HG02938 (cell line): ENCODE results near the gene PHACTR1.
A peak's percentile ranks its signal among the peaks of the same experiment; 100 is the strongest.
"Not testable (repeated sequence)": the region's sequence is repeated elsewhere in the genome, so short reads cannot be mapped to it uniquely, and the experiment has no call there.

Source experiments
- ATAC-seq: cut with Tn5 transposase; IDR thresholded peaks from one replicate; pipeline ENCODE4 v1.9.1; 2021; ENCODE audit warnings: mild to moderate bottlenecking, moderate library complexity; ENCODE audit not compliant: unreplicated experiment

The PHACTR1 gene

GRCh38 chr6:12943549-12943948 lies 227.0 kb downstream of the PHACTR1 start:
- ATAC-seq, result no peak

- no peak for ATAC-seq
Measured at GRCh38 chr6:12944001-12944400, 227.4 kb downstream of the PHACTR1 start.

GRCh38 chr6:12944528-12944927 lies 228.0 kb downstream of the PHACTR1 start:
- not testable (repeated sequence) for ATAC-seq

GRCh38 chr6:12947151-12947871 lies 230.7 kb downstream of the PHACTR1 start:
- no peak for ATAC-seq

- no peak for ATAC-seq
Measured at GRCh38 chr6:12947967-12948366, 231.4 kb downstream of the PHACTR1 start.

GRCh38 chr6:12950976-12951375 lies 234.4 kb downstream of the PHACTR1 start:
- ATAC-seq, result no peak

- no peak for ATAC-seq
Measured at GRCh38 chr6:12951415-12951814, 234.8 kb downstream of the PHACTR1 start.

- ATAC-seq, result no peak
Measured at GRCh38 chr6:12952318-12952717, 235.8 kb downstream of the PHACTR1 start.

GRCh38 chr6:12955956-12956355 lies 239.4 kb downstream of the PHACTR1 start:
- no peak for ATAC-seq

GRCh38 chr6:12956991-12957320 lies 240.4 kb downstream of the PHACTR1 start:
- no peak for ATAC-seq

- ATAC-seq, result peak; percentile 47
Measured at GRCh38 chr6:12957321-12958051, 240.9 kb downstream of the PHACTR1 start.

- no peak for ATAC-seq
Measured at GRCh38 chr6:12958052-12958706, 241.6 kb downstream of the PHACTR1 start.

- ATAC-seq, result no peak
Measured at GRCh38 chr6:12961761-12962160, 245.2 kb downstream of the PHACTR1 start.

- ATAC-seq, result no peak
Measured at GRCh38 chr6:12962529-12962928, 246.0 kb downstream of the PHACTR1 start.

- no peak for ATAC-seq
Measured at GRCh38 chr6:12962987-12963386, 246.4 kb downstream of the PHACTR1 start.

- no peak for ATAC-seq
Measured at GRCh38 chr6:12963567-12963966, 247.0 kb downstream of the PHACTR1 start.

GRCh38 chr6:12967686-12968085 lies 251.1 kb downstream of the PHACTR1 start:
- no peak for ATAC-seq

GRCh38 chr6:12968290-12968689 lies 251.7 kb downstream of the PHACTR1 start:
- ATAC-seq, result no peak

GRCh38 chr6:12968839-12969558 lies 252.4 kb downstream of the PHACTR1 start:
- no peak for ATAC-seq

- ATAC-seq, result no peak
Measured at GRCh38 chr6:12969966-12970365, 253.4 kb downstream of the PHACTR1 start.

GRCh38 chr6:12973386-12973785 lies 256.8 kb downstream of the PHACTR1 start:
- no peak for ATAC-seq
